Panc1 (cell line): ENCODE measurements around the gene ADAMTS6.

Source experiments
- CTCF ChIP-seq: fragments of 450-650 bp; IDR thresholded peaks from 2 replicates; pipeline ENCODE4 v1.5.1; 2017; ENCODE audit warnings: mild to moderate bottlenecking
- REST ChIP-seq, 2 experiments: IDR thresholded peaks; 2 replicates each; pipeline ENCODE4 v1.6.1; 2011 to 2012; ENCODE audit warnings: low read depth in 2 of 2, control low read depth in 1 of 2, low read length in 1 of 2, mild to moderate bottlenecking in 1 of 2, moderate library complexity in 1 of 2; ENCODE audit not compliant: insufficient read depth in 1 of 2

GRCh38 chr5:65172486-65173129 is 309.1 kb downstream of the ADAMTS6 start:
- TF ChIP-seq CTCF (no peak), REST (IDR thresholded peaks at IDR 0.05; ENCODE audit: insufficient read depth in 1 of 2, low read depth in 2 of 2, low read length in 1 of 2) (no peak)
